HCT116 (cell line): ENCODE measurements around the gene LIPK. TPM values are rescaled to one million over a fixed set of nuclear protein-coding genes. Genes with fewer than 3 reads are reported as not detected.

ENCODE experiments used
- ATAC-seq: fragments of 200-7000 bp; cut with Tn5 transposase; 2 replicates; pipeline ENCODE4 v1.9.1; 2020; ENCODE audit warnings: mild to moderate bottlenecking, moderate library complexity
- BruUV-seq: library from RNA; stranded (reverse); fragments of 400-500 nt; replicated peaks from 2 replicates; lab custom pipeline; 2021; lab: Mats Ljungman, UMichigan
- CTCF ChIA-PET: fragments of 300-600 bp; sonication (Branson Sonifier 250); formaldehyde crosslinking; loops from one replicate; lab custom pipeline; 2021; ENCODE audit warnings: antibody characterized with exemption; lab: Charles Lee
- POLR2A ChIA-PET: fragments of 300-600, 350-600 bp; sonication (Branson Sonifier 250); formaldehyde crosslinking; loops from one replicate; lab custom pipeline; 2021; ENCODE audit warnings: antibody characterized with exemption; lab: Charles Lee
- RAD21 ChIA-PET, 2 experiments: fragments of 300-600 bp; sonication (Branson Sonifier 250); formaldehyde crosslinking; loops; one replicate each; lab custom pipeline; 2023; ENCODE audit warnings: low total read pairs in 2 of 2; ENCODE audit not compliant: uncharacterized antibody in 2 of 2, unreplicated experiment in 2 of 2, low non-redundant PET in 1 of 2; lab: Charles Lee
- DNase-seq: peaks from one replicate; pipeline ENCODE4 v3.0.0-alpha.2; 2010; ENCODE audit warnings: low read depth, low spot score
- H2AFZ ChIP-seq: fragments of 200-600 bp; shearing (Covaris generic), sonication (generic); 2 replicates; pipeline ENCODE4 v1.6.1; 2017; ENCODE audit warnings: low read depth, mixed run types, mixed read lengths, antibody characterized with exemption, low read length; ENCODE audit not compliant: poor library complexity, severe bottlenecking
- H3K27ac ChIP-seq: 2 replicates; pipeline ENCODE4 v1.5.1; 2012; ENCODE audit warnings: low read depth, low read length
- H3K27me3 ChIP-seq: fragments of 200-600 bp; sonication (generic); 2 replicates; pipeline ENCODE4 v1.6.1; 2016; ENCODE audit warnings: mixed run types, low read length, mixed read lengths; ENCODE audit not compliant: insufficient read depth
- H3K36me3 ChIP-seq, 2 experiments: fragments of 200-500 bp in 1 of 2; fragments of 200-600 bp in 1 of 2; sonication (Bioruptor generic) in 1 of 2; sonication (generic) in 1 of 2; 2 replicates each; pipeline versions ENCODE4 v1.5.1 to v1.6.1; 2014 to 2016; ENCODE audit warnings: low read length in 2 of 2, inconsistent platforms in 1 of 2, mixed read lengths in 1 of 2, mixed run types in 1 of 2; ENCODE audit not compliant: insufficient read depth in 2 of 2, control insufficient read depth in 1 of 2
- H3K4me1 ChIP-seq, 2 experiments: fragments of 200-600 bp in 1 of 2; sonication (generic) in 1 of 2; 2 replicates each; pipeline versions ENCODE4 v1.5.1 to v1.6.1; 2012 to 2017; ENCODE audit warnings: low read length in 2 of 2, inconsistent platforms in 1 of 2, mild to moderate bottlenecking in 1 of 2, mixed read lengths in 1 of 2, mixed run types in 1 of 2, moderate library complexity in 1 of 2; ENCODE audit not compliant: insufficient read depth in 2 of 2, control insufficient read depth in 1 of 2
- H3K4me2 ChIP-seq: fragments of 200-600 bp; sonication (generic); 2 replicates; pipeline ENCODE4 v1.6.1; 2017; ENCODE audit warnings: mixed run types, low read length, mixed read lengths
- H3K4me3 ChIP-seq, 2 experiments: fragments of 200-600 bp in 1 of 2; sonication (generic) in 1 of 2; replicated peaks in 1 of 2; 2 replicates each; pipeline ENCODE4 v1.5.1; 2011 to 2016; ENCODE audit warnings: low read length in 2 of 2, control low read depth in 1 of 2, low read depth in 1 of 2, mild to moderate bottlenecking in 1 of 2, mixed read lengths in 1 of 2, mixed run types in 1 of 2
- H3K79me2 ChIP-seq: fragments of 200-600 bp; sonication (generic); 2 replicates; pipeline ENCODE4 v1.6.1; 2017; ENCODE audit warnings: mild to moderate bottlenecking, mixed run types, low read length, moderate library complexity, mixed read lengths; ENCODE audit not compliant: insufficient read depth
- H3K9ac ChIP-seq: fragments of 200-600 bp; sonication (generic); 2 replicates; pipeline ENCODE4 v1.6.1; 2016; ENCODE audit warnings: low read length, mixed read lengths
- H3K9me2 ChIP-seq: fragments of 200-600 bp; sonication (generic), shearing (Covaris generic); 2 replicates; pipeline ENCODE4 v1.6.1; 2017; ENCODE audit warnings: mixed run types, mild to moderate bottlenecking, moderate library complexity; ENCODE audit not compliant: insufficient read depth
- H3K9me3 ChIP-seq, 2 experiments: fragments of 200-500 bp in 1 of 2; fragments of 200-600 bp in 1 of 2; sonication (Bioruptor generic) in 1 of 2; sonication (generic) in 1 of 2; 2 replicates each; pipeline ENCODE4 v1.6.1; 2014 to 2017; ENCODE audit warnings: low read length in 2 of 2, mixed read lengths in 2 of 2, inconsistent platforms in 1 of 2, low read depth in 1 of 2, mild to moderate bottlenecking in 1 of 2, mixed run types in 1 of 2, moderate library complexity in 1 of 2; ENCODE audit not compliant: control insufficient read depth in 1 of 2, insufficient read depth in 1 of 2
- H4K20me1 ChIP-seq: fragments of 200-600 bp; sonication (generic), shearing (Covaris generic); 2 replicates; pipeline ENCODE4 v1.6.1; 2017; ENCODE audit warnings: mixed run types, mild to moderate bottlenecking, moderate library complexity; ENCODE audit not compliant: insufficient read depth
- CBX3 ChIP-seq: IDR thresholded peaks from 2 replicates; pipeline ENCODE4 v1.6.1; 2012; ENCODE audit warnings: low read depth
- CEBPB ChIP-seq: IDR thresholded peaks from 2 replicates; pipeline ENCODE4 v1.6.1; 2012; ENCODE audit warnings: low read depth
- CTCF ChIP-seq, 3 experiments: fragments of 200-600 bp in 1 of 3; sonication (generic) in 1 of 3; IDR thresholded peaks in 2 of 3; conservative IDR thresholded peaks in 1 of 3; 2 replicates each; pipeline ENCODE4 v1.5.1; 2012 to 2017; ENCODE audit warnings: low read depth in 2 of 3, low read length in 2 of 3, antibody characterized with exemption in 1 of 3, borderline replicate concordance in 1 of 3, control low read depth in 1 of 3, mild to moderate bottlenecking in 1 of 3, mixed read lengths in 1 of 3, mixed run types in 1 of 3, moderate library complexity in 1 of 3; ENCODE audit not compliant: insufficient read depth in 1 of 3
- EGR1 ChIP-seq: IDR thresholded peaks from 2 replicates; pipeline ENCODE4 v1.6.1; 2012; ENCODE audit warnings: low read depth
- EZH2 ChIP-seq: fragments of 200-600 bp; sonication (generic); IDR thresholded peaks from 2 replicates; pipeline ENCODE4 v1.6.1; 2017; ENCODE audit warnings: antibody characterized with exemption, mixed run types
- EZH2phosphoT487 ChIP-seq: fragments of 200-600 bp; IDR thresholded peaks from 2 replicates; pipeline ENCODE4 v1.6.1; 2018; ENCODE audit warnings: antibody characterized with exemption, borderline replicate concordance
- FOSL1 ChIP-seq: IDR thresholded peaks from 2 replicates; pipeline ENCODE4 v1.6.1; 2012; ENCODE audit warnings: low read depth
- POLR2A ChIP-seq: IDR thresholded peaks from 2 replicates; pipeline ENCODE4 v1.7.0; 2011; ENCODE audit warnings: borderline replicate concordance; ENCODE audit not compliant: insufficient read depth, insufficient read length; ENCODE audit errors: extremely low read depth
- POLR2AphosphoS5 ChIP-seq: IDR thresholded peaks from 2 replicates; pipeline ENCODE4 v1.6.1; 2011; ENCODE audit warnings: mild to moderate bottlenecking, low read depth, low read length, moderate library complexity
- RAD21 ChIP-seq: IDR thresholded peaks from 2 replicates; pipeline ENCODE4 v1.6.1; 2012; ENCODE audit warnings: low read depth, mild to moderate bottlenecking
- REST ChIP-seq: IDR thresholded peaks from 2 replicates; pipeline ENCODE4 v1.6.1; 2012; ENCODE audit warnings: low read depth
- TCF7L2 ChIP-seq: IDR thresholded peaks from 2 replicates; pipeline ENCODE4 v1.7.0; 2011; ENCODE audit warnings: borderline replicate concordance, inconsistent platforms; ENCODE audit not compliant: insufficient read depth, insufficient read length; ENCODE audit errors: extremely low read depth
- ZFX ChIP-seq: fragments of 450-650 bp; IDR thresholded peaks from 2 replicates; pipeline ENCODE4 v1.6.1; 2017
- intact Hi-C: fragments of 100-400 bp; cut with micrococcal nuclease; formaldehyde crosslinking; loops from 2 replicates; pipeline ENCODE4 v1.10.0; 2022
- total RNA-seq: library from RNA; stranded (reverse); gene quantifications from one replicate; pipeline ENCODE4 v1.2.1, GENCODE V29; 2021; ENCODE audit not compliant: unreplicated experiment
- TF ChIP-seq, protein P1 (sequence below): IDR thresholded peaks from 2 replicates; pipeline ENCODE4 v1.6.1; 2012
- TF ChIP-seq, protein P2 (sequence below): IDR thresholded peaks from 2 replicates; pipeline ENCODE4 v1.6.1; 2012
- TF ChIP-seq, protein P3 (sequence below): IDR thresholded peaks from 2 replicates; pipeline ENCODE4 v1.6.1; 2011; ENCODE audit warnings: mild to moderate bottlenecking, low read length, moderate library complexity; ENCODE audit not compliant: insufficient replicate concordance; ENCODE audit errors: extremely low read depth

LIPK gene
- total RNA-seq, 1 experiment from 2014 or later: not detected

DNA sequence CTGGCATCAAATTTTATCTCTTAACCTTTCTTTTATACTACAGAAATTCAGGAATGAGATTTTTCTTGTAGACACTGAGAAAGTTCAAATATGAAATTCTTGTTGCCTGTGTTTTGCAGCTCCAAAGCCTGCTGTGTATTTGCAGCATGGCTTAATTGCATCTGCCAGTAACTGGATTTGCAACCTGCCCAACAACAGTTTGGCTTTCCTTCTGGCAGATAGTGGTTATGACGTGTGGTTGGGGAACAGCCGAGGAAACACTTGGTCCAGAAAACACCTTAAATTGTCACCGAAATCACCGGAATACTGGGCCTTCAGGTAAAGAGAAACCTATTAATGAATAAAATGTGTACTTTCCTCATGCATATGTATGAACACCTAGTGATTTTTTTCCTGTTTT lies 24.8 kb downstream of the LIPK start (continued):
- no peak for TF ChIP-seq CTCF (IDR thresholded peaks at IDR 0.05 in 2 of 3, conservative IDR thresholded peaks at IDR 0.05 in 1 of 3; ENCODE audit: borderline replicate concordance in 1 of 3, insufficient read depth in 1 of 3, low read depth in 2 of 3, low read length in 2 of 3)
- TF ChIP-seq TCF7L2: no peak
- TF ChIP-seq POLR2A: no peak
- TF ChIP-seq RAD21: no peak
- TF ChIP-seq EZH2phosphoT487: no peak
- TF ChIP-seq, protein P1, sequence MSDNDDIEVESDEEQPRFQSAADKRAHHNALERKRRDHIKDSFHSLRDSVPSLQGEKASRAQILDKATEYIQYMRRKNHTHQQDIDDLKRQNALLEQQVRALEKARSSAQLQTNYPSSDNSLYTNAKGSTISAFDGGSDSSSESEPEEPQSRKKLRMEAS: no peak
- TF ChIP-seq, protein P2, sequence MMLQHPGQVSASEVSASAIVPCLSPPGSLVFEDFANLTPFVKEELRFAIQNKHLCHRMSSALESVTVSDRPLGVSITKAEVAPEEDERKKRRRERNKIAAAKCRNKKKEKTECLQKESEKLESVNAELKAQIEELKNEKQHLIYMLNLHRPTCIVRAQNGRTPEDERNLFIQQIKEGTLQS: no peak
- TF ChIP-seq ZFX: no peak

- DNase-seq (no peak), ATAC-seq (peak; percentile 37; the same call in 1 of the 2 replicates)
- intact Hi-C loops: no loop called here
- RAD21 ChIA-PET: interaction anchor here in 1 of 2 experiments (0.5 kb wide), 1 partner anchor 79 kb away, joined by 3 read pairs; no protein-coding TSS in a partner anchor
- POLR2A ChIA-PET: no interaction called here
- no peaks in the 10 kb centered on the region for H3K36me3 ChIP-seq
- H3K9ac ChIP-seq: no peak overlapping the region
- H4K20me1 ChIP-seq: no peaks in the 10 kb centered on the region
- H3K79me2 ChIP-seq: no peaks in the 10 kb centered on the region
- H2AFZ ChIP-seq: no peak overlapping the region
- H3K9me3 ChIP-seq: no peaks in the 10 kb centered on the region
- no peak overlapping the region for H3K27ac ChIP-seq
- 0 out of 4 replicates have a peak, but pooled peaks cover 0 to 3% of the 10 kb centered on the region in 2 experiments for H3K4me1 ChIP-seq
- no TSS peak for BruUV-seq
- no peak overlapping the region for H3K4me3 ChIP-seq
- CTCF ChIA-PET: interaction anchor here (1.6 kb wide), 1 partner anchor 201 kb away, joined by 4 read pairs; no protein-coding TSS in a partner anchor
- H3K27me3 ChIP-seq: no peaks in the 10 kb centered on the region
- no peak overlapping the region for H3K4me2 ChIP-seq
- H3K9me2 ChIP-seq: no peaks in the 10 kb centered on the region
- no peak for TF ChIP-seq EGR1
- TF ChIP-seq TCF7L2: no peak
- TF ChIP-seq CEBPB: no peak
- no peak for TF ChIP-seq POLR2AphosphoS5
- no peak for TF ChIP-seq EZH2
- TF ChIP-seq, protein P3, sequence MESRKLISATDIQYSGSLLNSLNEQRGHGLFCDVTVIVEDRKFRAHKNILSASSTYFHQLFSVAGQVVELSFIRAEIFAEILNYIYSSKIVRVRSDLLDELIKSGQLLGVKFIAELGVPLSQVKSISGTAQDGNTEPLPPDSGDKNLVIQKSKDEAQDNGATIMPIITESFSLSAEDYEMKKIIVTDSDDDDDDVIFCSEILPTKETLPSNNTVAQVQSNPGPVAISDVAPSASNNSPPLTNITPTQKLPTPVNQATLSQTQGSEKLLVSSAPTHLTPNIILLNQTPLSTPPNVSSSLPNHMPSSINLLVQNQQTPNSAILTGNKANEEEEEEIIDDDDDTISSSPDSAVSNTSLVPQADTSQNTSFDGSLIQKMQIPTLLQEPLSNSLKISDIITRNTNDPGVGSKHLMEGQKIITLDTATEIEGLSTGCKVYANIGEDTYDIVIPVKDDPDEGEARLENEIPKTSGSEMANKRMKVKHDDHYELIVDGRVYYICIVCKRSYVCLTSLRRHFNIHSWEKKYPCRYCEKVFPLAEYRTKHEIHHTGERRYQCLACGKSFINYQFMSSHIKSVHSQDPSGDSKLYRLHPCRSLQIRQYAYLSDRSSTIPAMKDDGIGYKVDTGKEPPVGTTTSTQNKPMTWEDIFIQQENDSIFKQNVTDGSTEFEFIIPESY: no peak
- TF ChIP-seq REST: no peak
- TF ChIP-seq CBX3: no peak
- TF ChIP-seq ZFX: no peak
- TF ChIP-seq EZH2phosphoT487: no peak
- TF ChIP-seq FOSL1: no peak
- no peak for TF ChIP-seq RAD21
- TF ChIP-seq, protein P1: no peak
Measured at GRCh38 chr10:88731296-88731695, 25.2 kb downstream of the LIPK start.
